HCT116 (cell line): Measurements from ENCODE around the gene JSRP1. TPM values are rescaled to one million over a fixed set of nuclear protein-coding genes. Genes with fewer than 3 reads are reported as not detected.

ENCODE experiments used
- ATAC-seq: fragments of 200-7000 bp; cut with Tn5 transposase; 2 replicates; pipeline ENCODE4 v1.9.1; 2020; ENCODE audit warnings: mild to moderate bottlenecking, moderate library complexity
- BruUV-seq: library from RNA; stranded (reverse); fragments of 400-500 nt; replicated peaks from 2 replicates; lab custom pipeline; 2021; lab: Mats Ljungman, UMichigan
- CTCF ChIA-PET: fragments of 300-600 bp; sonication (Branson Sonifier 250); formaldehyde crosslinking; loops from one replicate; lab custom pipeline; 2021; ENCODE audit warnings: antibody characterized with exemption; lab: Charles Lee
- POLR2A ChIA-PET: fragments of 300-600, 350-600 bp; sonication (Branson Sonifier 250); formaldehyde crosslinking; loops from one replicate; lab custom pipeline; 2021; ENCODE audit warnings: antibody characterized with exemption; lab: Charles Lee
- RAD21 ChIA-PET, 2 experiments: fragments of 300-600 bp; sonication (Branson Sonifier 250); formaldehyde crosslinking; loops; one replicate each; lab custom pipeline; 2023; ENCODE audit warnings: low total read pairs in 2 of 2; ENCODE audit not compliant: uncharacterized antibody in 2 of 2, unreplicated experiment in 2 of 2, low non-redundant PET in 1 of 2; lab: Charles Lee
- DNase-seq: peaks from one replicate; pipeline ENCODE4 v3.0.0-alpha.2; 2010; ENCODE audit warnings: low read depth, low spot score
- H2AFZ ChIP-seq: fragments of 200-600 bp; shearing (Covaris generic), sonication (generic); 2 replicates; pipeline ENCODE4 v1.6.1; 2017; ENCODE audit warnings: low read depth, mixed run types, mixed read lengths, antibody characterized with exemption, low read length; ENCODE audit not compliant: poor library complexity, severe bottlenecking
- H3K27ac ChIP-seq: 2 replicates; pipeline ENCODE4 v1.5.1; 2012; ENCODE audit warnings: low read depth, low read length
- H3K27me3 ChIP-seq: fragments of 200-600 bp; sonication (generic); 2 replicates; pipeline ENCODE4 v1.6.1; 2016; ENCODE audit warnings: mixed run types, low read length, mixed read lengths; ENCODE audit not compliant: insufficient read depth
- H3K36me3 ChIP-seq, 2 experiments: fragments of 200-500 bp in 1 of 2; fragments of 200-600 bp in 1 of 2; sonication (Bioruptor generic) in 1 of 2; sonication (generic) in 1 of 2; 2 replicates each; pipeline versions ENCODE4 v1.5.1 to v1.6.1; 2014 to 2016; ENCODE audit warnings: low read length in 2 of 2, inconsistent platforms in 1 of 2, mixed read lengths in 1 of 2, mixed run types in 1 of 2; ENCODE audit not compliant: insufficient read depth in 2 of 2, control insufficient read depth in 1 of 2
- H3K4me1 ChIP-seq, 2 experiments: fragments of 200-600 bp in 1 of 2; sonication (generic) in 1 of 2; 2 replicates each; pipeline versions ENCODE4 v1.5.1 to v1.6.1; 2012 to 2017; ENCODE audit warnings: low read length in 2 of 2, inconsistent platforms in 1 of 2, mild to moderate bottlenecking in 1 of 2, mixed read lengths in 1 of 2, mixed run types in 1 of 2, moderate library complexity in 1 of 2; ENCODE audit not compliant: insufficient read depth in 2 of 2, control insufficient read depth in 1 of 2
- H3K4me2 ChIP-seq: fragments of 200-600 bp; sonication (generic); 2 replicates; pipeline ENCODE4 v1.6.1; 2017; ENCODE audit warnings: mixed run types, low read length, mixed read lengths
- H3K4me3 ChIP-seq, 2 experiments: fragments of 200-600 bp in 1 of 2; sonication (generic) in 1 of 2; replicated peaks in 1 of 2; 2 replicates each; pipeline ENCODE4 v1.5.1; 2011 to 2016; ENCODE audit warnings: low read length in 2 of 2, control low read depth in 1 of 2, low read depth in 1 of 2, mild to moderate bottlenecking in 1 of 2, mixed read lengths in 1 of 2, mixed run types in 1 of 2
- H3K79me2 ChIP-seq: fragments of 200-600 bp; sonication (generic); 2 replicates; pipeline ENCODE4 v1.6.1; 2017; ENCODE audit warnings: mild to moderate bottlenecking, mixed run types, low read length, moderate library complexity, mixed read lengths; ENCODE audit not compliant: insufficient read depth
- H3K9ac ChIP-seq: fragments of 200-600 bp; sonication (generic); 2 replicates; pipeline ENCODE4 v1.6.1; 2016; ENCODE audit warnings: low read length, mixed read lengths
- H3K9me2 ChIP-seq: fragments of 200-600 bp; sonication (generic), shearing (Covaris generic); 2 replicates; pipeline ENCODE4 v1.6.1; 2017; ENCODE audit warnings: mixed run types, mild to moderate bottlenecking, moderate library complexity; ENCODE audit not compliant: insufficient read depth
- H3K9me3 ChIP-seq, 2 experiments: fragments of 200-500 bp in 1 of 2; fragments of 200-600 bp in 1 of 2; sonication (Bioruptor generic) in 1 of 2; sonication (generic) in 1 of 2; 2 replicates each; pipeline ENCODE4 v1.6.1; 2014 to 2017; ENCODE audit warnings: low read length in 2 of 2, mixed read lengths in 2 of 2, inconsistent platforms in 1 of 2, low read depth in 1 of 2, mild to moderate bottlenecking in 1 of 2, mixed run types in 1 of 2, moderate library complexity in 1 of 2; ENCODE audit not compliant: control insufficient read depth in 1 of 2, insufficient read depth in 1 of 2
- H4K20me1 ChIP-seq: fragments of 200-600 bp; sonication (generic), shearing (Covaris generic); 2 replicates; pipeline ENCODE4 v1.6.1; 2017; ENCODE audit warnings: mixed run types, mild to moderate bottlenecking, moderate library complexity; ENCODE audit not compliant: insufficient read depth
- CEBPB ChIP-seq: IDR thresholded peaks from 2 replicates; pipeline ENCODE4 v1.6.1; 2012; ENCODE audit warnings: low read depth
- EGR1 ChIP-seq: IDR thresholded peaks from 2 replicates; pipeline ENCODE4 v1.6.1; 2012; ENCODE audit warnings: low read depth
- ELF1 ChIP-seq: IDR thresholded peaks from 2 replicates; pipeline ENCODE4 v1.6.1; 2012; ENCODE audit warnings: low read depth, borderline replicate concordance
- FOSL1 ChIP-seq: IDR thresholded peaks from 2 replicates; pipeline ENCODE4 v1.6.1; 2012; ENCODE audit warnings: low read depth
- JUND ChIP-seq: IDR thresholded peaks from 2 replicates; pipeline ENCODE4 v1.6.1; 2012
- POLR2A ChIP-seq: IDR thresholded peaks from 2 replicates; pipeline ENCODE4 v1.7.0; 2011; ENCODE audit warnings: borderline replicate concordance; ENCODE audit not compliant: insufficient read depth, insufficient read length; ENCODE audit errors: extremely low read depth
- POLR2AphosphoS5 ChIP-seq: IDR thresholded peaks from 2 replicates; pipeline ENCODE4 v1.6.1; 2011; ENCODE audit warnings: mild to moderate bottlenecking, low read depth, low read length, moderate library complexity
- REST ChIP-seq: IDR thresholded peaks from 2 replicates; pipeline ENCODE4 v1.6.1; 2012; ENCODE audit warnings: low read depth
- SIN3A ChIP-seq: IDR thresholded peaks from 2 replicates; pipeline ENCODE4 v1.6.1; 2012; ENCODE audit warnings: low read depth
- SP1 ChIP-seq: IDR thresholded peaks from 2 replicates; pipeline ENCODE4 v1.6.1; 2012; ENCODE audit warnings: low read depth
- SRF ChIP-seq: IDR thresholded peaks from 2 replicates; pipeline ENCODE4 v1.6.1; 2012; ENCODE audit warnings: low read depth
- TCF7L2 ChIP-seq: IDR thresholded peaks from 2 replicates; pipeline ENCODE4 v1.7.0; 2011; ENCODE audit warnings: borderline replicate concordance, inconsistent platforms; ENCODE audit not compliant: insufficient read depth, insufficient read length; ENCODE audit errors: extremely low read depth
- YY1 ChIP-seq: IDR thresholded peaks from 2 replicates; pipeline ENCODE4 v1.6.1; 2011; ENCODE audit warnings: low read length, low read depth, moderate library complexity, mild to moderate bottlenecking; ENCODE audit not compliant: insufficient replicate concordance; ENCODE audit errors: extremely low read depth
- ZNF274 ChIP-seq: fragments of 200-500 bp; sonication (Bioruptor generic); IDR thresholded peaks from 2 replicates; pipeline ENCODE4 v1.6.1; 2014; ENCODE audit warnings: mild to moderate bottlenecking, low read depth, low read length, inconsistent platforms
- intact Hi-C: fragments of 100-400 bp; cut with micrococcal nuclease; formaldehyde crosslinking; loops from 2 replicates; pipeline ENCODE4 v1.10.0; 2022
- total RNA-seq: library from RNA; stranded (reverse); gene quantifications from one replicate; pipeline ENCODE4 v1.2.1, GENCODE V29; 2021; ENCODE audit not compliant: unreplicated experiment
- TF ChIP-seq, protein P1 (sequence below): IDR thresholded peaks from 2 replicates; pipeline ENCODE4 v1.6.1; 2012

Gene JSRP1
- total RNA-seq, 1 experiment from 2014 or later, result 0.30 TPM

DNA sequence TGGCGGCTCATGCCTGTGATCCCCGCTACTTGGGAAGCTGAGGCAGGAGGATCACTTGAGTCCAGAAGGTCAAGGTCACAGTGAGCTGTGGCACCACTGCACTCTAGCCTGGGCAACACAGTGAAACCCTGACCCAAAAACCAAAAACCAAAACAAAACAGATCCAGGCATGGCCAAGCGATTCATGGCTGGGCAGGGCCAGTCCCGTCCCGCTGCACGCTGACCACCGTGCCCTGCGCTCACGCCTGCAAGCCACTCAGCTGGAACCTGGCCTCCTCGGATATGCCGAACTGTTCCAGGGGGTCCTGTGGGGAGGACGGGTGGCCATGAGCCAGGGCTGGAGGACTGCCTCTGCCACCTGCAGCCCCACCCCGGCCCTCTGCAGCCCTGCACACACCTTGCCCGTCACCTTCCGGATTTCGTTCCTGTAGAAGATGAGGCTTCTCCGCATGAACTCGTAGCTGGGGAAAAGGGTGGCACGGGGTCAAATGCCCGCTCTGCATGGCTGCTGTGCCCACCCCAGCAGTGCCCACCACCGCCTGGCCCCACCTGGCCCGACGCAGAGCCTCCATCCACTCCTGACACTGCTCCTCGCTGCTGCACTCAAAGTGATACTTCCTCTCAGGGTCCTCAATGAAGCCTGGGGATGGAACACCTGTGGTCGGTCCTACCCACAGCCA is 22.5 kb downstream of the JSRP1 start:
- Histone ChIP-seq H3K36me3 (peaks cover 5 to 27% of the 10 kb centered on the region in 2 experiments; a peak in 2 of 4 replicates), H3K4me2 (no peak overlapping the region), H3K9me2 (no peaks in the 10 kb centered on the region), H3K79me2 (peaks cover 56% of the 10 kb centered on the region), H3K27me3 (no peaks in the 10 kb centered on the region), H3K9me3 (no peaks in the 10 kb centered on the region), H4K20me1 (peaks cover 6% of the 10 kb centered on the region; the same call in 1 of the 2 replicates), H3K4me3 (no peak overlapping the region), H3K27ac (peak overlapping the region; percentile 35; the same call in 1 of the 2 replicates), H3K9ac (no peak overlapping the region), H2AFZ (no peak overlapping the region), H3K4me1 (peaks cover 14 to 31% of the 10 kb centered on the region in 2 experiments; a peak in 3 of 4 replicates)
- intact Hi-C loops, result no loop called here
- POLR2A ChIA-PET, result no interaction called here
- no TSS peak for BruUV-seq
- DNase-seq (no peak), ATAC-seq (no peak)
- CTCF ChIA-PET, result no interaction called here
- no peak for TF ChIP-seq REST
- no peak for TF ChIP-seq TCF7L2
- no peak for TF ChIP-seq YY1
- no peak for TF ChIP-seq ZNF274
- TF ChIP-seq POLR2A, result no peak
- TF ChIP-seq CEBPB, result no peak
- TF ChIP-seq POLR2AphosphoS5, result no peak
- TF ChIP-seq EGR1, result no peak
- TF ChIP-seq SIN3A, result no peak
- TF ChIP-seq JUND, result no peak
- TF ChIP-seq, protein P1, sequence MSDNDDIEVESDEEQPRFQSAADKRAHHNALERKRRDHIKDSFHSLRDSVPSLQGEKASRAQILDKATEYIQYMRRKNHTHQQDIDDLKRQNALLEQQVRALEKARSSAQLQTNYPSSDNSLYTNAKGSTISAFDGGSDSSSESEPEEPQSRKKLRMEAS, result no peak
- no peak for TF ChIP-seq SRF
- TF ChIP-seq ELF1, result no peak
- TF ChIP-seq SP1, result no peak
- TF ChIP-seq FOSL1, result no peak
- RAD21 ChIA-PET, result no interaction called here
